B cell (primary cell): ENCODE data around the gene LRIG1.

Experiments
- CTCF ChIP-seq: fragments of 200-600 bp; IDR thresholded peaks from one replicate; pipeline ENCODE4 v1.8.0; 2022; ENCODE audit warnings: antibody characterized with exemption, mild to moderate bottlenecking
- EZH2 ChIP-seq: IDR thresholded peaks from 2 replicates; pipeline ENCODE4 v1.6.1; 2012; ENCODE audit warnings: borderline replicate concordance, low read depth, mild to moderate bottlenecking, moderate library complexity, low read length; ENCODE audit not compliant: insufficient read depth, poor library complexity, severe bottlenecking

- no peak for TF ChIP-seq CTCF
- no peak for TF ChIP-seq EZH2
These were observed 15.4 kb downstream of the LRIG1 start for GRCh38 chr3:66485291-66485968.
